D721Med (cell line): ENCODE results near the gene PARP8.

Source experiments
- DNase-seq: peaks from one replicate; pipeline ENCODE4 v3.0.0; 2011; ENCODE audit warnings: low spot score; ENCODE audit not compliant: insufficient read length
- FAIRE-seq: peaks from 2 replicates; lab custom pipeline; 2011; peaks lifted over from hg19 to GRCh38; lab: Jason Lieb, UNC
- CTCF ChIP-seq: IDR thresholded peaks from 2 replicates; pipeline ENCODE4 v1.5.1; 2012; ENCODE audit warnings: mild to moderate bottlenecking, control low read depth; ENCODE audit not compliant: insufficient read depth; ENCODE audit errors: missing control alignments

PARP8 gene

GRCh38 chr5:50726475-50727148 lies 60.2 kb downstream of the PARP8 start:
- TF ChIP-seq CTCF: no peak
- DNase-seq (no peak), FAIRE-seq (no peak)

- TF ChIP-seq CTCF: no peak
- DNase-seq: no peak
- FAIRE-seq: no peak
These were observed 60.7 kb downstream of the PARP8 start for GRCh38 chr5:50727149-50727496.

- no peak for FAIRE-seq
- DNase-seq: no peak
- TF ChIP-seq CTCF: no peak
These were observed 61.4 kb downstream of the PARP8 start for GRCh38 chr5:50727845-50728244.

- DNase-seq (no peak), FAIRE-seq (no peak)
- TF ChIP-seq CTCF: no peak
These were observed 63.9 kb downstream of the PARP8 start for GRCh38 chr5:50730336-50730735.

GRCh38 chr5:50730841-50731240 lies 64.4 kb downstream of the PARP8 start:
- no peak for DNase-seq
- FAIRE-seq: no peak
- TF ChIP-seq CTCF: no peak

- TF ChIP-seq CTCF: no peak
- FAIRE-seq (no peak), DNase-seq (no peak)
These were observed 67.3 kb downstream of the PARP8 start for GRCh38 chr5:50733741-50734140.

- TF ChIP-seq CTCF: no peak
- no peak for DNase-seq
These were observed 72.4 kb downstream of the PARP8 start for GRCh38 chr5:50738864-50739263.

More at GRCh38 chr5:50738864-50739263, 72.4 kb downstream of the PARP8 start:
- FAIRE-seq: no peak
